Stimulated activated CD4-positive, alpha-beta T cell treated with anti-CD3 and anti-CD28 coated beads, TNF-alpha, amount 100 ng/mL, for 24 hours (primary cell): ENCODE results near the gene RIOK3.
A peak's percentile ranks its signal among the peaks of the same experiment; 100 is the strongest.
"Not testable (repeated sequence)": the region's sequence is repeated elsewhere in the genome, so short reads cannot be mapped to it uniquely, and the experiment has no call there.

Source experiments
- DNase-seq, 3 experiments: peaks; one replicate each; pipeline ENCODE4 v3.0.0-alpha.2; 2020; ENCODE audit warnings: low read depth in 3 of 3

Gene RIOK3, protein sequence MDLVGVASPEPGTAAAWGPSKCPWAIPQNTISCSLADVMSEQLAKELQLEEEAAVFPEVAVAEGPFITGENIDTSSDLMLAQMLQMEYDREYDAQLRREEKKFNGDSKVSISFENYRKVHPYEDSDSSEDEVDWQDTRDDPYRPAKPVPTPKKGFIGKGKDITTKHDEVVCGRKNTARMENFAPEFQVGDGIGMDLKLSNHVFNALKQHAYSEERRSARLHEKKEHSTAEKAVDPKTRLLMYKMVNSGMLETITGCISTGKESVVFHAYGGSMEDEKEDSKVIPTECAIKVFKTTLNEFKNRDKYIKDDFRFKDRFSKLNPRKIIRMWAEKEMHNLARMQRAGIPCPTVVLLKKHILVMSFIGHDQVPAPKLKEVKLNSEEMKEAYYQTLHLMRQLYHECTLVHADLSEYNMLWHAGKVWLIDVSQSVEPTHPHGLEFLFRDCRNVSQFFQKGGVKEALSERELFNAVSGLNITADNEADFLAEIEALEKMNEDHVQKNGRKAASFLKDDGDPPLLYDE

DNA sequence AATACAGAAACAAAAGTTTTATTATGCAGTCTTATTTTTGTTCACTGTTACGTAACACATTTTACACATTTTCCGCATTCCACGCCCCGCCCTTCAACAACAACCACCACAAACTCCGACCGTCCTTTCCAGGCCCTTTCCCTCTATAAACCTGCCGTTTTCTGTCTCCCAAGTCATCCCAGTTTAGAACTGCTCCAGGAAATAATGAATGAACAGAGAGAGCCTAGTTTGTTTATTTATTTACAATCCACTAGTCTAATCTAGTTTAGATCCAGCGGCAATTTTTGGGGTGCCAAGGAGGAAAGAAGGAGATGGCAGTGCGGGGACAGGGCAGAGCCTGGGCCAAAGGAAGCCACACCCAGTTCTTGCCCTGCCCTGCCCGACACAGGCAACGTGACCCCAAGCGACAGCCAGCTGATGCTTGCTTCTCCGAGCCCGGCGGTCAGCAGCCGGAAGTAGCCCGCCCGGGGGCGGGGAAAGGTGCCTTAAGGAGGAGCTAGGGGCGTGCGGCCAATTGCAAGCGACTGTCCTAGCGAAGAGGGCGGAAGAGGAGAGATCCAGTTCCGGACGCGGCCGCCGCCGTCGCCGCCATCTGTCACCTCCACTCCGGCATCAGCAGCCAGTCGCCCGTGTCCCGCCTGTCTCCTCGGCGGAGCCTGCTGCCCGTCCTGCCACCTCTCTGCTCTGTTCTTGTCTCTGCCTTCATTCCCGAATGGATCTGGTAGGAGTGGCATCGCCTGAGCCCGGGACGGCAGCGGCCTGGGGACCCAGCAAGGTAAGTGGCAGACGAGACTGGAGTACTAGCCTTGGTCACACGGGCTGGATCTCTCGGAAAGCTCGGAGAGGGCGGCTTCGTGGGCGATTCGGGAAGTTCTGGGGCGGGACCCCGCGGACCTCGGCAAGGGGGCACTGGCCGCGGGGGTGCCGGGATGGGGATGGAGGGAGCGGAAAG is at the start of gene RIOK3:
TSS of gene RIOK3 (plus strand) at position 560 of the 952 bp plus-strand sequence. CDS start at position 713, 153 bp downstream.
- peak; percentile 80 to 94 (median 81) for DNase-seq

DNA sequence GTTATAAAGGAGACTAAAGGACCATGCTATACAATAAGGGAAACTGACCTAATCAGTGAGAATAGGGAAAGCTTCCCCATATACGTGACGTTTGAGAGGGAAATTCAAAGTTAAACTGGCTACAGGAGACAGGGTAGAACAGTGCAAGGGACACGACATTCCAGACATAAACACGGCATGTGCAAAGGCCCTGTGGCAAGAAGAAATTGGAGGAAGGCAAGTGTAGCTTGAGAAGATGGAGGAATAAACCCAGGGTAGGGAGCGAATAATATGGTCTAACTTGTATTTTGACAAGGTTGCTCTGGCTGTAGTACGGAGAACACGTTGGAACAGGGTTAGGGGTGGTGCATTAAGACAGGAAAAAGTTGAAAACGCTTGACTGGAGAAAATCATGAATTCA is 49.8 kb upstream of the RIOK3 start:
- no peak for DNase-seq

DNA sequence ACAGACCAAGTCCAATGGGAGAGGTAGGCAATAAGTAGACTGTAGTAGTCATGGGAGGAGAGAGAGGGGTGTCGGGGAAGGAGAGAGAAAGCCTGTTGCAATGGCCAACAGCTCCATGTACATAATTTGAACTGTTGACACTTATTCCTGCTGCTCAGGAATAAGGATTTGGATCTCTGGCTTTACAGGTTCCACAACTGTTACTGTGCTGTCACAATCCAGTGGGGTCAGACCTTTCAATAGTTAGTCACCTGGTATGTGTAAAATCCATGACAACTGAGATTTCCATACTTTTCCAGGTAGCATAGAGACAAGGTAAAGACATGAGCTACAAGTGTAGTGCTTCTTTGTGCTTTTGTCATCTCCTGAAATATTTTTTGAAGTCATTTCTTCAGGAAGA is 47.5 kb upstream of the RIOK3 start:
- DNase-seq, result no peak

DNA sequence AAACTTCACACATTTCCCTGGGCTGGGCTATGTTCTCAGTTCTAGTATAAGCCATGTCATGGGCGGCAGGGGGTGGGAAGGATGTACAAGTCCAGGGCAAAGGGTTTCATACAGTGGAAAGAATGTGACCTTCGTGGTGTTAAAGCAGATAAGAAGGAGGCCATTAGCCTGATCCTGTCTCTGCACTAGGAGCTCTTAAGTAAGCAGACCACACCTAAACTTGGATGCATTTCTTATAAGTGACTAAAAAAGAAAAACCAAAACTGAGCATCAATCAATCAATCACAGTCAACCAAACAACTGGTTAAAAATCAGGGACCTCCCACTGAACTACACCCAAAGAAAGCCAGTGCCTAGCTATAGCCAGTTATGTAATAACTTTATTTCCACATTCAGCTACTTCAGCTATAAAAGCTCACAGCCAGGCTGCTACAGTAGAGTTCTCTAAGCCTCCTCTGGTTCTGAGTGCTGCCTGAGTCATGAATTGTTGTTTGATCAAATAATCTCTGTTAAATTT is 46.8 kb upstream of the RIOK3 start:
- DNase-seq, result no peak

DNA sequence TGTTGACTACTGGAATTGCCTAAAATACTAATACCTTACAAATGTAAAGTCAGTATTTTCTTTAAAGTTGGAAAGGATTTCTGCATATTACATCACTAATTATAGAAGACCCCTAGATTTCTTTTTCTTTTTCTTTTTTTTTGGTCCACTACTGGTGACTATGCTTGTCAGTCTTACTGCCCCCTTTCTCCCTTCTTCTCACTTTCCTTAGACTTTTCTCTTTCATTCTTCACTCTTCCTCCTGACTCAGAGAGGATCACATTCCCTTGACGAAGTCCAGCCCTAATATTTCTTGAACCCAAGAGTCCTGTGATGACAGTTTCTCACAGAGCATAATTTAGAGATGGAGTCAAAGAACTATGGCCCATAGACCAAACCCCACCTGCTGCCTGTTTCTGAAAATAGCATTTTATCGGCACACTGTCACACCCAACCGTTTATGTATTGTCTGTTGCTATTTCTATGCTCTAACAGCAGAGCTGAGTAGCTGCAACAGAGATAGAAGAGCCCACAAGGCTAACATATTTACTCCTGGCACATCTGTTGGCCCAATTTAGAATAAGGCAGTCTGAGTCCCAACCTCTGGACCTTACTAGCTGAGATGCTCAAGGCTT is 40.6 kb upstream of the RIOK3 start:
- DNase-seq, result no peak

DNA sequence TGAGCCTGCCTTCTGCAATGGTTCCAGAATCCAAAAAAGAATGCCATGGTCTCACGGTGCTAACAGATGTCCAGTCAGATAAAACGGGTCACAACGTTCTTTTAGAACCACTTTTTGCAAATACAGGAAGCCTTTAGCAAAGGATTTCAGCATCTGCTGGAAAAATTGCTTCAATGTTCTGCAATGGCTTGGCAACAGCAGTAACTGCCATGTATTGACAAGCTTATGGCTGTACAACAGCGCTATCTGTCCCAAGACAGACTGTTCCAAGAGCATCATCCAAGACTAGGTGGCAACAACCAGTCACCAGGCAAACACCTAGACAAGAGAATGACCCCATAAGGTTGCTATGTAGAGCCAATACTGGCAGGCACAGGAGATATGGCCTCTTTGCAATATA is 37.6 kb upstream of the RIOK3 start:
- DNase-seq, result no peak

DNA sequence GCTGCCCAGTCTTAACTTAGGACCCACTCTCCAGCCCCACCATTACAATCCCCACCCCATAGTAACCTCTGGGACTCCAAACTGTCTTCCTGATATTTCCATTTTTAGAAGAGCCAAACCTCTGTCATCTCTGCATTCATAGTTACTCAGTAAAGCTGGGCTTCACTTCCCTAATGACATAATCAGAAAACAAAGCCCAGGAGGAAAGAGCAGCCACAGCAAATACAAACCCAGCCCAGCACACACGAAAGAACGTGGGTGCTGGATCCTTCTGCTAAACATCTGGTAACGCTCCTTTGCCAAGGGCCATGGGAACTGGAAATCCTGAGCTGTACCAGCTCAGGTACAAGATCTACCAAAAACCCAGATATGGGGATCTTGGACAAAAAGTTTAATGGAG is 36.8 kb upstream of the RIOK3 start:
- DNase-seq, result no peak

DNA sequence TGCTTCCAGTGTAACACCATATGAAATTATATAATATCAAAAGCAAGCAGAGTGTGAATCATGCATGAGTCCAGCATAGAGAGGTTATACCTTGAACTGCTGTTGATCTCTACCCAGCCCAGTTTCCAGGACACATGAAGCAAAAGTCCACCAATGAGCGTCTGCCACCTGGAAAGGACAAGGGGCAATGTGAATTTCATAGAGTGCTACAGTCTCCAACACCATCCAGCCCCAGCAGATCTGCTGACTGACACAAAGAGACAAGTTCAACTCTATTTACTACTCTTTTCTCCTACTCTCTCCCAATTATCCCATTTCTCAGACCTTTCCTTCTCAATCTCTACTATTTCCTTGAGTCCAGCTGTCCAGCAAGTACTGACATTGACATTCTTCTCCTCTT is 31.8 kb upstream of the RIOK3 start:
- no peak for DNase-seq

DNA sequence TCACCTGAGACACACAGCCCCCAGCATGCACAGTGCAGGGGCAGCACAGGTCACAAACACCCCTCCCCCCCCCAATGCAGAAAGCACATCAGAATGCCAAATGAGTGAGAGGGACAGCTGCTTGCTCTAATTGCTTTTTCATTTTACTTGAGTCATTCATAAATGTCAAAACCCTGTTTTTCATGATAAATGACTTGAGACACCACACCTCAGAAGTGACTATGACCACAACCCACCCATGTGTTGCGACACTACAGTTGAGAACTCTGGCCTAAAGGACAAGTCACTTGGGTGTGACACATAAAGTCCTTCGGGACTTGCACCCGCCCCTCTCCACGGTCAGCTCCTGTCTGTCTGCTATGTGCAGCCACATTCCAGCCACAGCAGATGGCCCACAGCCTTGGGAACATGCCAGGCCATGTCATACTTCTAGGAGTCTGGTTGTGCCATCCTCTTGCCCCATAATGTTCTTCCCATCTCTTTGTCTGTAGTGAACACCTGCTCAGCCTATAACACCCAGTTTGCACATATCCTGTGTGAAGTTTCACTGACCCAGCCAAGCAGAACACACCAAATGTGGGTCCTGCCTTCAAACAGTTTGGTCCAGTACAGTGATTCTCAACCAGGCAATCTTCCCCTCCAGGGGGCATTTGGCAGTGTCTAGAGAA is 30.2 kb upstream of the RIOK3 start:
- DNase-seq, result no peak

DNA sequence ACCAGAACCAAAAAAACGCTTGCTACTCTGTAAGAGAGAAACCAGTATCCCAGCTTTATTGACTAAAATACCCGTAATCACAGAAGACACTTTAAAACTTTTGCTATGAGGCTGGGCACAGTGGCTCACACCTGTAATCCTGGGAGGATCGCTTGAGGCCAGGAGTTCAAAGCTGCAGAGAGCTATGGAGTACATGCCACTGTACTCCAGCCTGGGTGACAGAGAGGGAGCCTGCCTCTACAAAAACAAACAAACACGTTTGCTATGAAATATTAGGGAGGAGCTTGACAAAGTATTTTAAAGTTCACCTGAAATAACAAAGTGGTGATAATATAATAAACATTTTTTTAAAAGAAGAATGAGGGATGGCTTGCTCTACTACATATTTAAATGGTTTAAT is 28.5 kb upstream of the RIOK3 start:
- no peak for DNase-seq

DNA sequence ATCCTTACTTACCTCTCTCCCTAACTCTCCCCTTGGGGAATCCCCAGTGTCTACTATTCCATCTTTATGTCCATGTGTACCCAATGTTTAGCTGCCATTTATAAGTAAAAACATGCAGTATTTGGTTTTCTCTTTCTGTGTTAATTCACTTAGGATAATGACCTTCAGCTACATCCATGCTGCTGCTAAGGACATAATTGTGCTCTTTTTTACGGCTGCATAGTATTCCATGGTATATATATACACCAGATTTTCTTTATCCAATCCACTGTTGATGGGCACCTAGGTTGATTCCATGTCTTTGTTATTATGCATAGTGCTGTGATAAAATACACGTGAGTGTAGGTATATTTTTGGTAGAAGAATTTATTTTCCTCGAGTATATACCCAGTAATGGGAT is 24.3 kb upstream of the RIOK3 start:
- DNase-seq, result no peak

DNA sequence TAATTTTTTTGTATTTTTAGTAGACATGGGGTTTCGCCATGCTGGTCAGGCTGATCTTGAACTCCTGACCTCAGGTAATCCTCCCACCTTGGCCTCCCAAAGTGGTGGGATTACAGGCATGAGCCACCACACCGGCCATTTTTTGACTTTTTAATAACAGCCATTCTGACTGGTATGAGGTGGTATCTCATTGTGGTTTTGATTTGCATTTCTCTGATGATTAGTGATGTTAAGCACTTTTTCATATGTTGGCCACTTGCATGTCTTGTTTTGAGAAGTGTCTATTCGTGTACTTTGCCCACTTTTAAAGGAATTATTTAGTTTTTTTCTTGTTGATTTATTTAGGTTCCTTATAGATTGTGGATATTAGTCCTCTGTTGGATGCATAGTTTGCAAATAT is 23.5 kb upstream of the RIOK3 start:
- DNase-seq, result not testable (repeated sequence)

DNA sequence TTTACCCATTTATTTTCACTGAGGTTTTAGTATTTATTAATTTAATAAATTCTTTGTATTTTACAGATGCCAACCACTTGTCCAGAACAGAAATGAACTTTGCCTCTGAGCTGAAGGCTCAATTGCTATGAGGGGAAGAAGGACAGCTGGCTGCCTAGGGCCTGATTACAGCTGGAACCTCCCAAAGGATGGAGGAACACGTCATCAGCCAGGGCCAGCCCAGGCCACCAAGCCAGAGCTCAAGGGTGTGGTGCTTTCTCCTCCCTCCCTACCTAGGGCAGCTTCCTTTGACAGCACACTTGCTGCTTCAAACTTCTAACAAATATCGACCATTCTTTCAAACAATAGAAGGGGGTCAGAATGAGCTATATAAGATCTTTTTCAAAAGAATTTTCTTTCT is 19.7 kb upstream of the RIOK3 start:
- DNase-seq, result no peak

DNA sequence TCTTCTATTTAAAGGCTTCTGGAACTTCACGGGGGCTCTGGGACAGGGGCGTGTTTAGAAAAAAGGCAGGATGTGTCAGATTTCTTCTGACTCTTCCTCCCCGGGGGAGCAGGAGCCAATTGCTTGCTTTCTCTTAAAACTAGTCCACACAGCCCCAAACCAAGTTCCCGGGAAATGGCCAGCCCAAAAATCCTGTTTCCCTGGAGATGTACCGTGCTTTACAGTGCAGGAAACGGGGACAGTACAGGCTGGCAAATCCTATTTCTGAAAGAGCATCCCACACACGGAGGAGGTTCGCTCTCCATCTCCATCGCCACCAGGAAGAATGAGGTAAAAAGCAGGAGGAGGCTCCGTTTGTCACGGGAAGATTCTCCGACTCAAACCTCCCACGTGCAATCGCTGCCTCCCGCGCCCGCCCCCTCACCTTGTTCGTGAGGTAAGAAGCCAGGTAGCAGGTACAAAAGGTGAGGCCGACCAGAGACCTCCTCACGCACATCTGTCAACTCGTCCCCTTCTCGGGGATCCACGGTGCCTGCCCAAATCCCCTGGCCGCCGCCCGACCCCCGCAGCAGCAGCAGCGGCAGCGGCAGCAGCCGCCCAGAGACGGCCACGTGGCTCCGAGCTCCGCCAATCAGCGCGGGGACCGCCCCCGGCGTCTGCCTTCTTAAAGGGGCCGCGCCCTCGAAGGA is 15.6 kb upstream of the RIOK3 start:
- DNase-seq, result peak; percentile 56 to 81 (median 64)

DNA sequence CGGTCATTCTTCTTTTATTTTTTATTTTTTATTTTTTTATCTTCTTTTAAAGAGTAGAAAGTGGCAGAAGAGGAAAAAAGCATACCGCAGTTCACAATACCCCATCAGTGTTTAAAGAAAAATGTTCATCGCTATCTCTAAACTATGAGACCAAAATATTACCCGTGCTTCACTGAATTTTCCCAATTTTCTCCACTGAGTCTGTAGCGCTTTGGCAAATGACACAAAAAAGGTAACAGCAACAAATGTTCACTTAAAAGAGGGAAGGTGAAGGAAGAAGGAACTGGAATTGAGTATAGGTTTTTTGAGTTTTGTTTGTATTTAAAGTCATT is 15.1 kb upstream of the RIOK3 start:
- no peak for DNase-seq

DNA sequence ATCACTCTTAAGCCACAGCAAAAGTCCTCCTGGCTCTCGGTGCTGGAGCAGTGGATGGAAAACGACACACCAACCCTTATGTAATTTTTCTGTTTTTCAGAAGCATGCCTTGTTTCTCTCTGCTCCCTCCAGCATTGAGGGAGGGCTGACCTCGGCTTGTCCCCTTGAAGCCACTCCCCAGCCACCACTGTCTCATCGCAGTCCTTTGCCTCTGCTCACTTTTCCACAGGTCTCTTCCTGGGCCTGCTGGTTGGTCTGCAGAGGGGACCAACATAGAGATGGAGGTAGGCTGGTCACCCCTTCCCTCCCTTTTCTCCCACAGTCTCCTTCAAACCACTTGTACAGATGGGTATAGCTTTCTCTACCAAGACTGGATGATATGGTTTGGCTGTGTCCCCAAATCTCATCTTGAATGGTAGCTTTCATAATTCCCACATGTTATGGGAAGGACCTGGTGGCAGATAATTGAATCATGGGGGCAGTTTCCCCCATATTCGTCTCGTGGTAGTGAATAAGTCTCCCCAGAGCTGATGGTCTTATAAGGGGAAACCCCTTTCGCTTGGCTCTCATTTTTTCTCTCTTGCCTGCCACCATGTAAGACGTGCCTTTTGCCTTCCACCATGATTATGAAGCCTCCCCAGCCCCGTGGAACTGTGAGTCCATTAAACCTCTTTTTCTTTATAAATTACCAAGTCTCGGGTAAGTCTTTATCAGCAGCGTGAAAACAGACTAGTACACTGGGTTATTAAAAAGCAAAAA is 14.3 kb upstream of the RIOK3 start:
- no peak for DNase-seq

DNA sequence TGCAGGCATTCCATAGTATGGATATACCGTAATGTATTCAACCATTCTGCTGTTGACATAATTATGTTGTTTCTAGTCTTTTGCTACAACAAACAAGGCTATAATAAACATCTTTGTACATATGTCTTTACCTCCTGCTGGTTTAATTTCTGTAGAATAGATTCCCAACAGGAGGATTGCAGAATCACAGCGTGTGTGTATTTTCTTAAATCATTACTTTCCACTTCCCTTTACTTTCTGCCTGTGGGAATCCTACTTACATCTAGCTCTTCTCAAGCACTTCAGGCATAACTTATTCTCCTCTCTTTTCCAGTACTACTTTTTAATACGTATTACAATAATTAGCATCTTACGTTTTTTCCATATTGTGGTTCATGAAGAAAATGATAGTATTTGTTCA is 13.0 kb upstream of the RIOK3 start:
- no peak for DNase-seq

DNA sequence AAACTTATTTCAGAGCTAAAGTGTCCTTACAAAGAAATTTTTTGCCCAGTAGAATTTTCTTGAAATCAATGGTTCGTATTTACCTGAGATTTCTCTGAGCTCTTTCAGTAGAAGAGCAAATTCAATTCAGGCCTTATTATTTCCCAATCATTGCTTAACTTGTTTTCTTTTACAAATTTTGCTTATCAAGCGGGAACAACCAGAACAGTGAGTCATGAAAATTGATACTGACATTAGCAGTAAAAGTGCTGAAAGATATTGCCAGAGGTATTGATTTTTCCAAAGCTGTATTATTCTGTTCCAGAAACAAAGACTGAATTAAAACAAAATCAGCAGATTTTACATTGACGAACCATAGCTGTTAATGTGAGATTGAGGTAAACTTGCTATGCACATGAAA is 10.1 kb upstream of the RIOK3 start:
- DNase-seq, result no peak

DNA sequence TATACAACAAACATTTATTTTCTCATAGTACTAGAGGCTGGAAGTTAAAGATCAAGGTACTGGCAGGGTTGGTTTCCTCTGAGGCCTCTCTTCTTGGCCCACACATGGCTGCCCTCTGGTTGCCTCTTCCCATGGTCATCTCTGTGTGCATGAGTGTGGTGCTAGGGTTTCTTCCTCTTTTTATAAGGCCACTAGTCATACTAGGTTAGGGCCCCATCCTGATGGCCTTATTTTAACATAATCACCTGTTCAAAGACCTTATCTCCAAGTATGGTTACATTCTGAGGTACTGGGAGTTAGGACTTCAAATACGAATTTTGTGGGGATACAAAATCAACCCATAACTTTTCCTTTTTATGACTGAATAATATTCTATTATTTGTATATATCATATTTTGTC is 4.8 kb upstream of the RIOK3 start:
- no peak for DNase-seq

DNA sequence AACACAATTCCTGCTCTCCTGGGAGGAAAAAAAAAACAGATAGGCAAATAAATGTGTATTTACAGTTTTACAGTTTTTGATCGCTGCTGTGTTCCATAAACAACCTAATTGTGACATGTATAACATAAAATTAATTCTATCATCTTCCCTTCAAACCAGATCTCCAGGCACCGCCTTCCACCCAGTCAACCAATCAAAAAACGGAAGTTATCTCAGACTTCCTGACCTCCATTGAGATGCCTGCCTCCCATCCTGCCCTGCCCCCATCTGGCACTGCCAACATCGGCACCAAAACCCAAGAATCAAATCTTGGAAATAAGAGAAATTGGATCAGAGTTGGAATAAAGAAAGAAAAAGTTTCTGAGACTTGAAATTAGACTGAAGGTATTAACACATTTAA is 3.1 kb upstream of the RIOK3 start:
- no peak for DNase-seq
